ENCODE measurements around the gene TBCK. TPM values are rescaled to one million over a fixed set of nuclear protein-coding genes. Genes with fewer than 3 reads are reported as not detected.

Gene TBCK
- total and polyA plus RNA-seq, 2 experiments from 2014 or later, result 13.9 to 28.9 TPM

GRCh38 chr4:106291678-106292077 lies 24.3 kb downstream of the TBCK start (continued):
- no peak for TF ChIP-seq EZH2 (IDR thresholded peaks at IDR 0.05; ENCODE audit: low read depth, unreplicated experiment)

GRCh38 chr4:106289737-106290136 lies 26.3 kb downstream of the TBCK start:
- no peak overlapping the region for H3K4me3 Mint-ChIP-seq
- Histone ChIP-seq H4K20me1 (replicated peaks; ENCODE audit: insufficient read depth) (no peaks in the 10 kb centered on the region), H3K27me3 (ENCODE audit: insufficient read depth) (no peaks in the 10 kb centered on the region), H3K36me3 (ENCODE audit: insufficient read depth) (0 out of 2 replicates have a peak, but pooled peaks cover 2% of the 10 kb centered on the region), H3K79me2 (replicated peaks; ENCODE audit: insufficient read depth) (no peaks in the 10 kb centered on the region; the same call in 1 of the 2 replicates), H3K4me1 (ENCODE audit: insufficient read depth) (peaks cover 29% of the 10 kb centered on the region), H2AFZ (no peak overlapping the region), H3K4me3 (no peak overlapping the region), H3F3A (replicated peaks; ENCODE audit: low read depth) (no peaks in the 10 kb centered on the region), H3K27ac (ENCODE audit: low read depth) (no peak overlapping the region), H3K4me2 (no peak overlapping the region), H3K9me2 (ENCODE audit: insufficient read depth) (no peaks in the 10 kb centered on the region; the same call in 1 of the 2 replicates)
- H3K36me3 Mint-ChIP-seq (ENCODE audit: low read depth), result peaks cover 3% of the 10 kb centered on the region; the same call in 2 of the 3 replicates
- no peak for TF ChIP-seq EZH2 (IDR thresholded peaks at IDR 0.05; ENCODE audit: low read depth, unreplicated experiment)
- TF ChIP-seq EZH2phosphoT487 (IDR thresholded peaks at IDR 0.05; ENCODE audit: unreplicated experiment), result no peak
- TF ChIP-seq POLR2AphosphoS5 (IDR thresholded peaks at IDR 0.05; ENCODE audit: low read depth), result no peak
- no peak for TF ChIP-seq CREB1 (CRISPR knock-in tag; IDR thresholded peaks at IDR 0.05; ENCODE audit: low read depth)
- no peak for TF ChIP-seq NANOG (IDR thresholded peaks at IDR 0.05; ENCODE audit: borderline replicate concordance)
- TF ChIP-seq ZNF114 (CRISPR knock-in tag; IDR thresholded peaks at IDR 0.05), result no peak
- TF ChIP-seq CTCF (conservative IDR thresholded peaks at IDR 0.05; ENCODE audit: low read depth in 2 of 2), result no peak
- TF ChIP-seq REST (IDR thresholded peaks at IDR 0.05; ENCODE audit: unreplicated experiment), result no peak
- DNase-seq (ENCODE audit: low spot score) (no peak), ATAC-seq (no peak)
- H3K27me3 Mint-ChIP-seq (ENCODE audit: insufficient read depth, low read depth, poor library complexity), result peaks cover 1% of the 10 kb centered on the region
- H3K9me3 Mint-ChIP-seq, result no peaks in the 10 kb centered on the region
- H3K4me1 Mint-ChIP-seq, result peaks cover 5% of the 10 kb centered on the region; the same call in 2 of the 3 replicates
- H3K27ac Mint-ChIP-seq, result no peak overlapping the region

Data from GM23338 (cell line).